Caco-2 (cell line): ENCODE measurements around the gene KIAA0753. TPM values are rescaled to one million over a fixed set of nuclear protein-coding genes. Genes with fewer than 3 reads are reported as not detected.

ENCODE experiments used
- BruUV-seq: library from RNA; stranded (reverse); fragments of 400-500 nt; replicated peaks from 2 replicates; lab custom pipeline; 2021; lab: Mats Ljungman, UMichigan
- CTCF ChIA-PET: fragments of 300-600 bp; sonication (Branson Sonifier 250); formaldehyde crosslinking; loops from one replicate; lab custom pipeline; 2022; ENCODE audit warnings: antibody characterized with exemption; lab: Charles Lee
- POLR2A ChIA-PET: fragments of 300-600 bp; sonication (Branson Sonifier 250); formaldehyde crosslinking; loops from one replicate; lab custom pipeline; 2022; ENCODE audit warnings: antibody characterized with exemption; lab: Charles Lee
- DNase-seq, 2 experiments: peaks; one replicate each; pipeline versions ENCODE4 v3.0.0 to v3.0.0-alpha.2; 2020 to 2022
- H3K27me3 ChIP-seq: replicated peaks from 2 replicates; pipeline ENCODE4 v1.6.0; 2011; ENCODE audit warnings: low read length; ENCODE audit not compliant: control insufficient read depth, insufficient read depth
- H3K36me3 ChIP-seq: 2 replicates; pipeline ENCODE4 v1.5.1; 2011; ENCODE audit warnings: low read length; ENCODE audit not compliant: control insufficient read depth, insufficient read depth
- H3K4me1 ChIP-seq: fragments of 250-450 bp; sonication (Bioruptor Pico); 2 replicates; pipeline ENCODE4 v1.5.1; 2020; ENCODE audit warnings: mild to moderate bottlenecking
- H3K4me3 ChIP-seq: 2 replicates; pipeline ENCODE4 v1.5.1; 2011; ENCODE audit warnings: low read depth, mild to moderate bottlenecking, control low read depth, low read length
- H3K9me3 ChIP-seq: fragments of 250-450 bp; sonication (Bioruptor Pico); 2 replicates; pipeline ENCODE4 v1.5.1; 2020; ENCODE audit warnings: mild to moderate bottlenecking, moderate library complexity
- H3K27ac Mint-ChIP-seq: one replicate; pipeline ENCODE4 v1.8.0; 2022; ENCODE audit warnings: mixed read lengths; ENCODE audit not compliant: unreplicated experiment
- H3K27me3 Mint-ChIP-seq: one replicate; pipeline ENCODE4 v1.8.0; 2022; ENCODE audit warnings: mixed read lengths; ENCODE audit not compliant: insufficient read depth, unreplicated experiment
- H3K36me3 Mint-ChIP-seq: one replicate; pipeline ENCODE4 v1.8.0; 2022; ENCODE audit warnings: mild to moderate bottlenecking, mixed read lengths; ENCODE audit not compliant: insufficient read depth, unreplicated experiment
- H3K4me1 Mint-ChIP-seq: one replicate; pipeline ENCODE4 v1.8.0; 2022; ENCODE audit warnings: low read depth, mixed read lengths; ENCODE audit not compliant: unreplicated experiment
- H3K4me3 Mint-ChIP-seq: one replicate; pipeline ENCODE4 v1.8.0; 2022; ENCODE audit warnings: mild to moderate bottlenecking, moderate library complexity, mixed read lengths; ENCODE audit not compliant: unreplicated experiment
- H3K9me3 Mint-ChIP-seq: one replicate; pipeline ENCODE4 v1.8.0; 2022; ENCODE audit warnings: mixed read lengths; ENCODE audit not compliant: unreplicated experiment
- CTCF ChIP-seq, 2 experiments: fragments of 200-600 bp in 1 of 2; IDR thresholded peaks; 1 replicate in 1 of 2; 2 replicates in 1 of 2; pipeline versions ENCODE4 v1.5.1 to v1.8.0; 2011 to 2022; ENCODE audit warnings: antibody characterized with exemption in 1 of 2, control low read depth in 1 of 2, inconsistent platforms in 1 of 2, low read depth in 1 of 2, low read length in 1 of 2, mild to moderate bottlenecking in 1 of 2, moderate library complexity in 1 of 2; ENCODE audit not compliant: insufficient read depth in 1 of 2, severe bottlenecking in 1 of 2, unreplicated experiment in 1 of 2
- intact Hi-C: fragments of 100-400 bp; cut with micrococcal nuclease; formaldehyde crosslinking; loops from one replicate; pipeline ENCODE4 v1.10.0; 2022; ENCODE audit not compliant: unreplicated experiment
- total RNA-seq: library from RNA; stranded (reverse); gene quantifications from 2 replicates; pipeline ENCODE4 v1.2.3, GENCODE V29; 2022

Gene KIAA0753
- total RNA-seq, 1 experiment from 2014 or later = 7.7 TPM

GRCh38 chr17:6580625-6581024, 59.9 kb downstream of the KIAA0753 start:
- peaks cover 21% of the 10 kb centered on the region for H3K9me3 Mint-ChIP-seq
- no peaks in the 10 kb centered on the region for H3K27me3 Mint-ChIP-seq
- no peak overlapping the region for H3K4me3 Mint-ChIP-seq
- TF ChIP-seq CTCF (IDR thresholded peaks at IDR 0.05; ENCODE audit: insufficient read depth in 1 of 2, low read depth in 1 of 2, low read length in 1 of 2, severe bottlenecking in 1 of 2, unreplicated experiment in 1 of 2) = no peak
- no TSS peak for BruUV-seq
- Histone ChIP-seq H3K27me3 (no peaks in the 10 kb centered on the region), H3K4me1 (no peaks in the 10 kb centered on the region), H3K4me3 (no peak overlapping the region), H3K36me3 (no peaks in the 10 kb centered on the region), H3K9me3 (no peaks in the 10 kb centered on the region)
- DNase-seq = no peak
- ChIA-PET POLR2A (no interaction called here), CTCF (interaction anchor here (0.6 kb wide), 1 partner anchor 59 kb away, joined by 3 read pairs; no protein-coding TSS in a partner anchor)
- intact Hi-C loops = no loop called here
- H3K36me3 Mint-ChIP-seq = peaks cover 21% of the 10 kb centered on the region
- no peak overlapping the region for H3K27ac Mint-ChIP-seq
- no peaks in the 10 kb centered on the region for H3K4me1 Mint-ChIP-seq

- Histone ChIP-seq H3K4me1 (no peaks in the 10 kb centered on the region), H3K36me3 (no peaks in the 10 kb centered on the region), H3K4me3 (no peak overlapping the region), H3K27me3 (no peaks in the 10 kb centered on the region), H3K9me3 (no peaks in the 10 kb centered on the region)
- Mint-ChIP-seq H3K4me1 (no peaks in the 10 kb centered on the region), H3K27me3 (no peaks in the 10 kb centered on the region), H3K27ac (no peak overlapping the region), H3K4me3 (no peak overlapping the region), H3K36me3 (peaks cover 8% of the 10 kb centered on the region), H3K9me3 (peaks cover 7% of the 10 kb centered on the region)
- CTCF ChIA-PET = no interaction called here
- intact Hi-C loops = no loop called here
- POLR2A ChIA-PET = no interaction called here
- no peak for TF ChIP-seq CTCF (IDR thresholded peaks at IDR 0.05; ENCODE audit: insufficient read depth in 1 of 2, low read depth in 1 of 2, low read length in 1 of 2, severe bottlenecking in 1 of 2, unreplicated experiment in 1 of 2)
- no TSS peak for BruUV-seq
- DNase-seq = no peak
Observed at GRCh38 chr17:6578491-6578890, 62.0 kb downstream of the KIAA0753 start.

GRCh38 chr17:6577686-6578263, 62.7 kb downstream of the KIAA0753 start:
- no peak overlapping the region for H3K4me3 ChIP-seq
- intact Hi-C loops = no loop called here
- CTCF ChIA-PET = no interaction called here
- H3K4me1 ChIP-seq = no peaks in the 10 kb centered on the region
- no peak overlapping the region for H3K4me3 Mint-ChIP-seq
- TF ChIP-seq CTCF (IDR thresholded peaks at IDR 0.05; ENCODE audit: insufficient read depth in 1 of 2, low read depth in 1 of 2, low read length in 1 of 2, severe bottlenecking in 1 of 2, unreplicated experiment in 1 of 2) = no peak
- peak overlapping the region; percentile 46 for H3K27ac Mint-ChIP-seq
- H3K9me3 Mint-ChIP-seq = peaks cover under 1% of the 10 kb centered on the region
- H3K36me3 Mint-ChIP-seq = peaks cover under 1% of the 10 kb centered on the region
- H3K9me3 ChIP-seq = no peaks in the 10 kb centered on the region
- BruUV-seq = no TSS peak
- POLR2A ChIA-PET = no interaction called here
- no peak for DNase-seq
- no peaks in the 10 kb centered on the region for H3K4me1 Mint-ChIP-seq
- H3K27me3 ChIP-seq = no peaks in the 10 kb centered on the region
- no peaks in the 10 kb centered on the region for H3K36me3 ChIP-seq
- no peaks in the 10 kb centered on the region for H3K27me3 Mint-ChIP-seq
